ENCODE results near the gene TRIM7.

TRIM7 gene

DNA sequence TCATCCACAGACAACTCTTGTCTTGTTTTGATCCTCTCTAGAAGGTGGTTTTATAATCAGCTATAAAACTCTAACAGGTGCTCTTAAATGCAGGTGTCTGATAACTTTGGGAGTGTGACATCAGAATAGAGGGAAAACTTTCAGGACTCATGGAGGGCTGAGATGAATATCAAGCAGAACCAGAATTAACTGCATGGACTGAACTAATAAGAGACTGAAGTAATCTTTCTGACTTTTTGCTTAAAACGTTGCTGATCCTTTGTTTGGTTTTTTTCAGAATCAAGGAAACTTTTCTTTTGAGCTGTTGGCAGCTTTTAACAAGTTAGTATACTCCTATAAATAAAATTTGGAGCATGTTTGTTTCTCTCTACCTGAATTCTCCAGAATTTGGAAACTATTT lies 59.9 kb downstream of the TRIM7 start:
- no peaks in the 10 kb centered on the region for H3K36me3 ChIP-seq (ENCODE audit: insufficient read depth)
- H3K27me3 ChIP-seq (ENCODE audit: insufficient read depth, low read depth), result no peaks in the 10 kb centered on the region
- H3K4me3 ChIP-seq (IDR thresholded peaks at IDR 0.05; ENCODE audit: insufficient read depth, low read depth, low read length), result no peak overlapping the region
- no peak overlapping the region for H3K9ac ChIP-seq
- H3K27ac ChIP-seq, result no peak overlapping the region
- H3K4me2 ChIP-seq, result no peak overlapping the region
- no peak overlapping the region for H2AFZ ChIP-seq (ENCODE audit: low read depth)
- no peaks in the 10 kb centered on the region for H4K20me1 ChIP-seq (ENCODE audit: insufficient read depth)
- H3K79me2 ChIP-seq (ENCODE audit: insufficient read depth, low read depth), result no peaks in the 10 kb centered on the region
- H3K4me1 ChIP-seq (ENCODE audit: low read depth, poor library complexity, severe bottlenecking), result no peaks in the 10 kb centered on the region
- TF ChIP-seq, protein P1, sequence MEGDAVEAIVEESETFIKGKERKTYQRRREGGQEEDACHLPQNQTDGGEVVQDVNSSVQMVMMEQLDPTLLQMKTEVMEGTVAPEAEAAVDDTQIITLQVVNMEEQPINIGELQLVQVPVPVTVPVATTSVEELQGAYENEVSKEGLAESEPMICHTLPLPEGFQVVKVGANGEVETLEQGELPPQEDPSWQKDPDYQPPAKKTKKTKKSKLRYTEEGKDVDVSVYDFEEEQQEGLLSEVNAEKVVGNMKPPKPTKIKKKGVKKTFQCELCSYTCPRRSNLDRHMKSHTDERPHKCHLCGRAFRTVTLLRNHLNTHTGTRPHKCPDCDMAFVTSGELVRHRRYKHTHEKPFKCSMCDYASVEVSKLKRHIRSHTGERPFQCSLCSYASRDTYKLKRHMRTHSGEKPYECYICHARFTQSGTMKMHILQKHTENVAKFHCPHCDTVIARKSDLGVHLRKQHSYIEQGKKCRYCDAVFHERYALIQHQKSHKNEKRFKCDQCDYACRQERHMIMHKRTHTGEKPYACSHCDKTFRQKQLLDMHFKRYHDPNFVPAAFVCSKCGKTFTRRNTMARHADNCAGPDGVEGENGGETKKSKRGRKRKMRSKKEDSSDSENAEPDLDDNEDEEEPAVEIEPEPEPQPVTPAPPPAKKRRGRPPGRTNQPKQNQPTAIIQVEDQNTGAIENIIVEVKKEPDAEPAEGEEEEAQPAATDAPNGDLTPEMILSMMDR (conservative IDR thresholded peaks at IDR 0.05; ENCODE audit: low read depth, low read length), result no peak

Measured in KMS-11 (cell line).